PFSK-1 (cell line): ENCODE results near the gene TMEM17.
A peak's percentile ranks its signal among the peaks of the same experiment; 100 is the strongest.

Experiments
- FOXP2 ChIP-seq: optimal IDR thresholded peaks from 2 replicates; pipeline ENCODE3; 2011; ENCODE audit warnings: borderline replicate concordance, control low read depth, inconsistent platforms; ENCODE audit not compliant: insufficient read depth; ENCODE audit errors: extremely low read length, extremely low read depth
- POLR2AphosphoS5 ChIP-seq: IDR thresholded peaks from 2 replicates; pipeline ENCODE4 v1.6.1; 2012; ENCODE audit warnings: low read depth, mild to moderate bottlenecking, control low read depth, low read length, moderate library complexity
- SIN3A ChIP-seq: IDR thresholded peaks from 2 replicates; pipeline ENCODE4 v1.6.1; 2012; ENCODE audit warnings: mild to moderate bottlenecking, low read length, moderate library complexity, borderline replicate concordance; ENCODE audit not compliant: insufficient read depth
- TAF1 ChIP-seq: IDR thresholded peaks from 2 replicates; pipeline ENCODE4 v1.6.1; 2012; ENCODE audit warnings: low read length, control low read depth, borderline replicate concordance; ENCODE audit not compliant: insufficient read depth
- TF ChIP-seq, protein P1 (sequence below), 2 experiments: IDR thresholded peaks; 2 replicates each; pipeline versions ENCODE4 v1.6.1 to v1.8.0; 2011 to 2012; ENCODE audit warnings: low read depth in 2 of 2, low read length in 2 of 2, control low read depth in 1 of 2, inconsistent platforms in 1 of 2, mild to moderate bottlenecking in 1 of 2, moderate library complexity in 1 of 2; ENCODE audit not compliant: insufficient read depth in 1 of 2

Gene TMEM17

DNA sequence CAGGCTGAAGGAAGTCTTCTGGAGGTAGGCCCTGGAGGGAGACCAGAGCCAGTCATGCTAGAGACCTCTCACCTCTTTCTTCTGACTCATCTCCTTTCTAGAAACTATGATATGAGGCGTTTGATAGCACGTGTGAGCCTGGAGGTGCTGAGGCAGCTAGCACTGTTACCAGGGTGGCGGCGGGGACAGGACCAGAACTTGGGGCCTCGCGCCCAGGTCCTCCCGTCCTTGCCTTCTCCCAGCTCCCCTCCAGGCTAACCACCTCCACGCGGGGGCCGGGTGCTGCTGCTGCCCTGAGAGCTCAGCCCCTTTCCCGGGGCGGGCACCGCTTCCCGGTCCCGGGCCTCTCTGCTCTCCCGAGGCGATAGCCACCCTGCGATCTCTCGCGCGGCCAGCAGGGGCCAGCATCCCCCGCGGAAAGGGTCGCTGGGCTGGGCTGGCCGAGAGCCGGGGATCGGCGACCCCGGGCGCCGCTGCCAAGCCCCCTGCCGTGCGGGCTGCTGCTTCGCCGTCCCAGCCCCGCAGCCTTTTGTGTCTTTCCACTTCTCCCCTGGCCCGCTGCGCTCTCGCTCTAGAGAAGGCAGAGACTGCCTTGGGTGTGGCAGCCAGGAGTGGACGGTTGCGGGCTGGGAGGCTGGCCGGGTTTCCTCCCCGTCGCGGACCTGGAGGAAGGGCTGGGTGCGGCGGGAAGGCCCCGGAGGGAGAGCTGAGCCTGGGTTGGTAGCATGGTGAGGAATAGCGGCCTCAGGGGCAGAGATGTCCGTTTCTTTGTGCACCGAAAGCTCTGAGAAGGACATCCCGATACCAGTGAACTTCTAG, 49.1 kb downstream of the TMEM17 start:
- TF ChIP-seq, protein P1, sequence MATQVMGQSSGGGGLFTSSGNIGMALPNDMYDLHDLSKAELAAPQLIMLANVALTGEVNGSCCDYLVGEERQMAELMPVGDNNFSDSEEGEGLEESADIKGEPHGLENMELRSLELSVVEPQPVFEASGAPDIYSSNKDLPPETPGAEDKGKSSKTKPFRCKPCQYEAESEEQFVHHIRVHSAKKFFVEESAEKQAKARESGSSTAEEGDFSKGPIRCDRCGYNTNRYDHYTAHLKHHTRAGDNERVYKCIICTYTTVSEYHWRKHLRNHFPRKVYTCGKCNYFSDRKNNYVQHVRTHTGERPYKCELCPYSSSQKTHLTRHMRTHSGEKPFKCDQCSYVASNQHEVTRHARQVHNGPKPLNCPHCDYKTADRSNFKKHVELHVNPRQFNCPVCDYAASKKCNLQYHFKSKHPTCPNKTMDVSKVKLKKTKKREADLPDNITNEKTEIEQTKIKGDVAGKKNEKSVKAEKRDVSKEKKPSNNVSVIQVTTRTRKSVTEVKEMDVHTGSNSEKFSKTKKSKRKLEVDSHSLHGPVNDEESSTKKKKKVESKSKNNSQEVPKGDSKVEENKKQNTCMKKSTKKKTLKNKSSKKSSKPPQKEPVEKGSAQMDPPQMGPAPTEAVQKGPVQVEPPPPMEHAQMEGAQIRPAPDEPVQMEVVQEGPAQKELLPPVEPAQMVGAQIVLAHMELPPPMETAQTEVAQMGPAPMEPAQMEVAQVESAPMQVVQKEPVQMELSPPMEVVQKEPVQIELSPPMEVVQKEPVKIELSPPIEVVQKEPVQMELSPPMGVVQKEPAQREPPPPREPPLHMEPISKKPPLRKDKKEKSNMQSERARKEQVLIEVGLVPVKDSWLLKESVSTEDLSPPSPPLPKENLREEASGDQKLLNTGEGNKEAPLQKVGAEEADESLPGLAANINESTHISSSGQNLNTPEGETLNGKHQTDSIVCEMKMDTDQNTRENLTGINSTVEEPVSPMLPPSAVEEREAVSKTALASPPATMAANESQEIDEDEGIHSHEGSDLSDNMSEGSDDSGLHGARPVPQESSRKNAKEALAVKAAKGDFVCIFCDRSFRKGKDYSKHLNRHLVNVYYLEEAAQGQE (IDR thresholded peaks at IDR 0.05; ENCODE audit: insufficient read depth in 1 of 2, low read depth in 2 of 2, low read length in 2 of 2): no peak
- TF ChIP-seq TAF1 (no peak), SIN3A (no peak), POLR2AphosphoS5 (no peak), FOXP2 (peak; percentile 64)

DNA sequence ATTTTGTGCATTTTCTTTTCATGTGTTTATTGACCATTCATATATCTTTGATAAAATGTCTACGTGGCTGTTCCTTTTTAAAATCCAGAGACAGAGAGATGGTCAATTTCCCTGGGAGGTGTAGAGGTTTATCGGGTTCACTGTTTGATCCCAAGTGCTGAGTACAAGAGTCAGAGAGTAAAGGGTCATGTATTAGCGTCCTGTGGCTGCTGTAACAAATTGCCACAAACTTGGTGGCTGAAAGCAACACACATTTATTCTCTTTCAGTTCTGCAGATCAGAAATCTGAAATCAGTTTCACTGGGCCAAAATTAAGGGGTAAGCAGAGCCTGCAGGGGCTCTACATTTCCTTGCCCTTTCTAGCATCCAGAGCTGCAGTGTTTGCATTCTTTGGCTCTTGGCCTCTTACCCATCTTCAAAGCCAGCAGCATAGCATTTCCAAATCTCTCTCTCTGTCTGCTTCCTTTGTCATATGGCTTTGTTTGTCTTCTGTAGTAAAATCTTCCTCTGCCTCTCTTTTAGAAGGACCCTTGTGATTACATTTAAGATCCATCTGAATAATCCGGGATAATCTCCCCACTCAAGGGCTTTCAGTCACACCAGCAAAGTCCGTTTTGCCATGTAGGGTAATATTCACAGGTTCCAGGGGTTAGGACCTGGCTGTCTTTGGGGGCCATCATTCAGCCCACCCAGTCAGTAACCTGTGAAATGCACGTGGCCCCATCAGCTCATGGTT, 49.9 kb downstream of the TMEM17 start:
- TF ChIP-seq SIN3A (no peak), TAF1 (no peak), FOXP2 (no peak), POLR2AphosphoS5 (no peak)
- TF ChIP-seq, protein P1 (IDR thresholded peaks at IDR 0.05; ENCODE audit: insufficient read depth in 1 of 2, low read depth in 2 of 2, low read length in 2 of 2): no peak

GRCh38 chr2:62453955-62454354, 52.0 kb downstream of the TMEM17 start:
- TF ChIP-seq, protein P1 (IDR thresholded peaks at IDR 0.05; ENCODE audit: insufficient read depth in 1 of 2, low read depth in 2 of 2, low read length in 2 of 2): no peak
- TF ChIP-seq FOXP2: no peak
- no peak for TF ChIP-seq TAF1
- TF ChIP-seq SIN3A: no peak
- no peak for TF ChIP-seq POLR2AphosphoS5

DNA sequence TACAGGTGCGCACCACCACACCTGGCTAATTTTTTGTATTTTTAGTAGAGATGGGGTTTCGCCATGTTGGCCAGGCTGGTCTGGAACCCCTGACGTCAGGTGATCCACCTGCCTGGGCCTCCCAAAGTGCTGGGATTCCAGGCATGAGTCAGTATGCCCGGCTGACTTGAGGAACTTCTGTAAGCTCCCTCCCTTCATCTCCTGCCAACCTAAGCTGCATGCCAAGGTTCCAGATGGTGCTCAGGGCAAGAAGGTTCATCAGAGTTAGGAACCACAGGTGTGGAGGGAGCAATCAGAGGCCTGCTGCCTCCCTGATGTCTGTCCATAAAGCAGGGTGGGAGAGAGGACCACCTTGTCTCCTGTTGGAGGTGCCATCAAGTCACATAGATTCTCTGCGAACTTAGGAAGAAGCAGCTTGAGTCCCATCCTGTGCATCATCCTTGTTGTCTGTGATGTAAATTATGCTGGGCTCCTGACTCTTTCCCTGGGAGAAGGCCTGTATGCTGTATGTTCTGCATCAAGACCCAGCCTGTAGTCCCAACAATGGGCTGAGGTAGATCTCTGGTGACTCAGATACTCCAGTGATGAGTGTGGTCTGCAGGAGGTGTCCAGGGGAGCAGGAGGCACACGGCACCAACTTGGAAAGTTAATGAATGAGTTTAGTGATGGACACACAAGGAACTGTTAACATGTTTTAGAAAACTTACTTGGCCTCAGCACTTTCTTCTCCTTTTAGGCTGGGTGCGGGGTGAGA, 53.1 kb downstream of the TMEM17 start:
- TF ChIP-seq FOXP2 (no peak), TAF1 (no peak), SIN3A (no peak), POLR2AphosphoS5 (no peak)
- TF ChIP-seq, protein P1 (IDR thresholded peaks at IDR 0.05; ENCODE audit: insufficient read depth in 1 of 2, low read depth in 2 of 2, low read length in 2 of 2): no peak
